SK-N-SH (cell line): ENCODE data around the gene SURF1.

ENCODE experiments used
- EP300 ChIP-seq, 2 experiments: IDR thresholded peaks; 2 replicates each; pipeline versions ENCODE4 v1.4.0 to v1.6.1; 2012; ENCODE audit warnings: borderline replicate concordance in 1 of 2, low read depth in 1 of 2, low read length in 1 of 2
- RAD21 ChIP-seq: IDR thresholded peaks from 2 replicates; pipeline ENCODE4 v1.6.1; 2012; ENCODE audit warnings: mild to moderate bottlenecking, low read length
- TEAD4 ChIP-seq: IDR thresholded peaks from 2 replicates; pipeline ENCODE4 v1.4.0; 2012; ENCODE audit warnings: mild to moderate bottlenecking, borderline replicate concordance; ENCODE audit not compliant: insufficient read depth
- TF ChIP-seq, protein P1 (sequence below): fragments of 200-600 bp; sonication (generic); IDR thresholded peaks from 2 replicates; pipeline ENCODE4 v1.6.1; 2017; ENCODE audit warnings: antibody characterized with exemption, mild to moderate bottlenecking, moderate library complexity
- TF ChIP-seq, protein P2 (sequence below): IDR thresholded peaks from 2 replicates; pipeline ENCODE4 v1.6.1; 2012; ENCODE audit warnings: mild to moderate bottlenecking, low read depth, low read length, moderate library complexity
- TF ChIP-seq, protein P3 (sequence below): IDR thresholded peaks from 2 replicates; pipeline ENCODE4 v1.4.0; 2012; ENCODE audit warnings: low read depth, borderline replicate concordance

DNA sequence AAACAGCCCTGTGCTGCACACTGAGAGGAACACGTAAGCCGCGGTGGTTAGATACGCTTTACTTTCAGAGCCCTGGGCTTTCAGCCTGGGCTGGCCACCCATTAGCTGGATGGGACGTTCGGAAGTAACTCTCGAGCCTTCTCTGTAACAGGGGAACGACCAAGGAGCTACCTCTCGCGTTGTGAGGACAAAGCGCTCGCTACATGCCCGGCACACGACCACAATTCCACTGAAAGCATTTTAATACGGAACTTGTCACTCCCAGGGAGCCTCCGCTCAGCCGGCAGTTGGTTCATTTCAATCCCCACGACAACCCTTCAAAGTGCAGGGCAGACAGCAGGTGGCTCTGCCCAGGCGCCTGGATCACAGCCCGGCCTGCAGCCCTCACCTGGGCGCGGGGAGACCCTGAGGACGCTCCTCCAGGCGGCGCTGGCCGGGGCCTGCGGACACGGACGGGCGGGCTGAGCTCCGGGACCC lies 368 bp downstream of the SURF1 start:
- TF ChIP-seq, protein P1, sequence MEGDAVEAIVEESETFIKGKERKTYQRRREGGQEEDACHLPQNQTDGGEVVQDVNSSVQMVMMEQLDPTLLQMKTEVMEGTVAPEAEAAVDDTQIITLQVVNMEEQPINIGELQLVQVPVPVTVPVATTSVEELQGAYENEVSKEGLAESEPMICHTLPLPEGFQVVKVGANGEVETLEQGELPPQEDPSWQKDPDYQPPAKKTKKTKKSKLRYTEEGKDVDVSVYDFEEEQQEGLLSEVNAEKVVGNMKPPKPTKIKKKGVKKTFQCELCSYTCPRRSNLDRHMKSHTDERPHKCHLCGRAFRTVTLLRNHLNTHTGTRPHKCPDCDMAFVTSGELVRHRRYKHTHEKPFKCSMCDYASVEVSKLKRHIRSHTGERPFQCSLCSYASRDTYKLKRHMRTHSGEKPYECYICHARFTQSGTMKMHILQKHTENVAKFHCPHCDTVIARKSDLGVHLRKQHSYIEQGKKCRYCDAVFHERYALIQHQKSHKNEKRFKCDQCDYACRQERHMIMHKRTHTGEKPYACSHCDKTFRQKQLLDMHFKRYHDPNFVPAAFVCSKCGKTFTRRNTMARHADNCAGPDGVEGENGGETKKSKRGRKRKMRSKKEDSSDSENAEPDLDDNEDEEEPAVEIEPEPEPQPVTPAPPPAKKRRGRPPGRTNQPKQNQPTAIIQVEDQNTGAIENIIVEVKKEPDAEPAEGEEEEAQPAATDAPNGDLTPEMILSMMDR, result no peak
- TF ChIP-seq, protein P2, sequence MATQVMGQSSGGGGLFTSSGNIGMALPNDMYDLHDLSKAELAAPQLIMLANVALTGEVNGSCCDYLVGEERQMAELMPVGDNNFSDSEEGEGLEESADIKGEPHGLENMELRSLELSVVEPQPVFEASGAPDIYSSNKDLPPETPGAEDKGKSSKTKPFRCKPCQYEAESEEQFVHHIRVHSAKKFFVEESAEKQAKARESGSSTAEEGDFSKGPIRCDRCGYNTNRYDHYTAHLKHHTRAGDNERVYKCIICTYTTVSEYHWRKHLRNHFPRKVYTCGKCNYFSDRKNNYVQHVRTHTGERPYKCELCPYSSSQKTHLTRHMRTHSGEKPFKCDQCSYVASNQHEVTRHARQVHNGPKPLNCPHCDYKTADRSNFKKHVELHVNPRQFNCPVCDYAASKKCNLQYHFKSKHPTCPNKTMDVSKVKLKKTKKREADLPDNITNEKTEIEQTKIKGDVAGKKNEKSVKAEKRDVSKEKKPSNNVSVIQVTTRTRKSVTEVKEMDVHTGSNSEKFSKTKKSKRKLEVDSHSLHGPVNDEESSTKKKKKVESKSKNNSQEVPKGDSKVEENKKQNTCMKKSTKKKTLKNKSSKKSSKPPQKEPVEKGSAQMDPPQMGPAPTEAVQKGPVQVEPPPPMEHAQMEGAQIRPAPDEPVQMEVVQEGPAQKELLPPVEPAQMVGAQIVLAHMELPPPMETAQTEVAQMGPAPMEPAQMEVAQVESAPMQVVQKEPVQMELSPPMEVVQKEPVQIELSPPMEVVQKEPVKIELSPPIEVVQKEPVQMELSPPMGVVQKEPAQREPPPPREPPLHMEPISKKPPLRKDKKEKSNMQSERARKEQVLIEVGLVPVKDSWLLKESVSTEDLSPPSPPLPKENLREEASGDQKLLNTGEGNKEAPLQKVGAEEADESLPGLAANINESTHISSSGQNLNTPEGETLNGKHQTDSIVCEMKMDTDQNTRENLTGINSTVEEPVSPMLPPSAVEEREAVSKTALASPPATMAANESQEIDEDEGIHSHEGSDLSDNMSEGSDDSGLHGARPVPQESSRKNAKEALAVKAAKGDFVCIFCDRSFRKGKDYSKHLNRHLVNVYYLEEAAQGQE, result no peak
- no peak for TF ChIP-seq EP300 (IDR thresholded peaks at IDR 0.05; ENCODE audit: borderline replicate concordance in 1 of 2, low read depth in 1 of 2, low read length in 1 of 2)
- no peak for TF ChIP-seq TEAD4
- TF ChIP-seq, protein P3, sequence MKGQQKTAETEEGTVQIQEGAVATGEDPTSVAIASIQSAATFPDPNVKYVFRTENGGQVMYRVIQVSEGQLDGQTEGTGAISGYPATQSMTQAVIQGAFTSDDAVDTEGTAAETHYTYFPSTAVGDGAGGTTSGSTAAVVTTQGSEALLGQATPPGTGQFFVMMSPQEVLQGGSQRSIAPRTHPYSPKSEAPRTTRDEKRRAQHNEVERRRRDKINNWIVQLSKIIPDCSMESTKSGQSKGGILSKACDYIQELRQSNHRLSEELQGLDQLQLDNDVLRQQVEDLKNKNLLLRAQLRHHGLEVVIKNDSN, result no peak
- TF ChIP-seq RAD21, result no peak
